Amniotic epithelial cell (primary cell): Measurements from ENCODE around the gene PRSS21.

Source experiments
- DNase-seq: peaks from one replicate; pipeline ENCODE4 v3.0.0-alpha.2; 2010; ENCODE audit warnings: low read depth

PRSS21 gene

DNA sequence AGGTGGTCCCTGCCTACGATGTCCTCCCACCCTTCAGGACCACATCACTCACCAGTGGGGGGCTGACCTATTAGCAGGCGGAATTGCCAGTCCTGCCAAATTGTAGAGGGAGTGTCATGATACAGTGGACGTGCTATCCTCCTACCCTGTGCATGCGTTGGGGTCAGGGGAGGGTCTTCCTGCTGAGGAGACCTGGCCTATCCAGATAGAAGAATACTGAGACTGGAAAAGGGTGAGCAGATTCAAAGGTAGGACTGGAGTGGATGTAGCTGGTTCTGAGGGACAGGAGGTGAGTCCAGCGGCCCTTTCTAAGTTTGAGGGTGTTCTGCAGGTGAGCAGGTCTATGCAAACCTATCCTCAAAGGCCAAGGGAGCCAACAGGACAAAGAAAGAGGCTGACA, 10.8 kb upstream of the PRSS21 start:
- DNase-seq = no peak

DNA sequence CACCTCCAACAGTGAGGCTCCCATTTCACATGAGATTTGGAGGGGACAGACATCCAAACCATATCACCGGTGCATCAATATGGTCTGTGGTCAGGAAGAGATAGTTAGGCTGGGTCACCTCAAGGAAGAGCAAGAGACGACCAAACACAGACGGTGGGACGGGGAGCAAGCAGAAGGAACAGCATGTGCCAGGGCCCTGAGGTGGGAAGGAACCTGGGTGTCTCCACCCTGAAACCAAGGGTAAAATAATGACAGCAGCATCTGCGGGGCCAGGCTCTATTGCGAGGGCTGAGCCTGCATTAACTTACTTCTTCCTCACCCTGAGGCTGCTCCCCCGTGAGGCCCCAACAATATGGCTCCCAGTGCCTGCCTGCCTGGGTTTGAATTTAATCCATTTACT, 8.9 kb upstream of the PRSS21 start:
- no peak for DNase-seq

DNA sequence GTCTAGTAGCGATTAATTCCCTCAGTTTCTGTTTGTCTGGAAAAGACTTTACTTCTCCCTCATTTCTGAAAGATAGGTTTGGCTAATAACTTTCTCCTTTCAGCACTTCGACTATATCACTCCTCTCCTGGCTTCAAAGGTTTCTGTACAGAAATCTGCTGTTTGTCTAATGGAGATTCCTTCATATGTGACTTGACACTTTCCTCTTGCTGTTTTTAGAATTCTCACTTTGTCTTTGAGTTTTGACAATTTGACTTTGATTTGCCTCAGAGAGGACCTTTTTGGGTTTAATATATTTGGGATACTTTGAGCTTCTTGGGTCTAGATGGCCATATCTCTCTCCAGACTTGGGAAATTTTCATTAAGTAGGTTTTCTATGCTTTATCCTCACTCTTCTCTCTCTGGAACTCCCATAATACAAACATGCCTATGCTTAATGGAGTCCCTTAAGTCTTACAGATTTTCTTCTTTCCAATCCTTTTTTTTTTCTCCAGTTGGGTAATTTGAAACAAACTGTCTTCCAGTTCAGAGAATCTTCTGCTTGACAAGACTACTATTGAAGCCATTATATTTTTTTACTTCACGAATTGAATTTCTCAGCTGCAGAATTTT, 7.8 kb upstream of the PRSS21 start:
- no peak for DNase-seq

DNA sequence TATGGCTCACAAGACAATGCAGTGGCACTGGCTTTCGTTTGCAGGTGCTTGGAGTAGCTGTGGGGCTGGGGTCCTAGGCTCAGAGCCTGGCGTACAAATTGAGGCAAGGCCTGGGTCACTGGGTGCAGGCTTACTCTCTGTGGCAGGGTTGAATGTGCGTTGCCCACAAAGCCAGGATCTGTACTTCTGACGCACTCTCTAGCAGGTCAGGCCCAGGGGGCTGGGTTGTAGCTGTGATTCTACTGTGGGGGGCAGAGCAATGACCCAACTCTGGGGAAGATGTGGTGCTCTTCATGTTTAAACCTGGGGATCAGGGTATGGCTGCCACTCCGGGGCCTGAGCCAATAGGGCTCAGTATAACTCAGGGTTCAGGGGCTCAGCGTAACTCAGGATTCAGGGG, 6.4 kb upstream of the PRSS21 start:
- DNase-seq = no peak

DNA sequence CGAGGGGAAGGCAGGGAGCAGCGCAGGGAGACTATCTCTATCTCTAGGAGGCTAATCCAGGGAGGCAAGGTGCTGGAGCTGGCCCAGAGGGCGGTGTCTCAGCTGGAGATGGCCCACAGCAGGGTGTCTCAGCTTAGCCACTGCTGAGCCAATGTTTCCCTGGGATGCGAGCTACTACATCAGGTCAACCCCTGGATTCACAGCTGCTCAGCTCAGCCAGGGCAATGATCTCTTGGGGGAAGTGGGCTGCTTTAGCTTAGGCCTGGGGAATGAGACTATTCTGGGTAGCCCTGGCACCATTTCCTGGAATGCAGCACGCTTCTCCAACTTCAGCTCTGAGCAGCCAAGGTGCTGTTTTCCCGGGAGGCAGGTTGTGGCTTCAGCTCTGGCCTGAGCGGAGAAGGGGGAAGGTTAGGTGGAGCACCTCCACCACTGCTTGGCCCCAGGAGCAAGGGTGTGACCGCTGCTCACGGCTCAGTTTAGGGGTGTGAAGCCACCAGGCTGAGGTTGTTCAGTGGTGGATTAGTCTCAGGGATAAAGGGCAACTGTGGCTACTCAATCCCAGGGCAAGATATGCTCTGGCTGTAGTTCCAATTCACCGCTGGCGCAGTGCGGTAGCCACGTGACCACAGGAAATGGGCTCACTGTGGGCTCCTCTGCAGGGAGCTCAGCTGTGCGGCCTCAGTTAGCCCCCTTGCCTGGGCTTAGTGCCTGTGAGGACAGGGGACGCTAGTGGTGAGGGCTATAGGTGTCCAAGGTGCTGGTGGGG, 5.2 kb upstream of the PRSS21 start:
- no peak for DNase-seq

DNA sequence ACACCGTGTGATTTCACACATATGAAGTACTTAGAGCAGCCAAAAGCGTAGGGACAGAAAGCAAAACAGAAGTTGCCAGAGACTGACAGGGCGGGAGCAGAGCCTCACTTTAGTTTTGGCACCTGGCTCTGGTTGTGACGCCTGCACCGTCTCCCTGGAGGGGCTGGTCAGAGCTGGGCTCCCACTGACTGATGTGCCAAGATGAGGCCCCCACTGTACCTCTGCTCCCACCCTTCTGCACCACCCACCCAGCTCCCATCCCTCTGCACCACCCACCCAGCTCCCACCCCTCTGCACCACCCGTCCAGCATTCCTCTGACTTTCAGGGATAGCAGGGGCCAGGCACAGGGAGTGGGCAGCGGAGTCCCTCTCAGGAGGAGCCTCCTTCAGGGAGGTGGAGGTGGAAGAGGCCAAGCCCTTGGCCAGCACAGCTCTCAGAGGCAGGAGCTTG, 3.2 kb upstream of the PRSS21 start:
- no peak for DNase-seq

DNA sequence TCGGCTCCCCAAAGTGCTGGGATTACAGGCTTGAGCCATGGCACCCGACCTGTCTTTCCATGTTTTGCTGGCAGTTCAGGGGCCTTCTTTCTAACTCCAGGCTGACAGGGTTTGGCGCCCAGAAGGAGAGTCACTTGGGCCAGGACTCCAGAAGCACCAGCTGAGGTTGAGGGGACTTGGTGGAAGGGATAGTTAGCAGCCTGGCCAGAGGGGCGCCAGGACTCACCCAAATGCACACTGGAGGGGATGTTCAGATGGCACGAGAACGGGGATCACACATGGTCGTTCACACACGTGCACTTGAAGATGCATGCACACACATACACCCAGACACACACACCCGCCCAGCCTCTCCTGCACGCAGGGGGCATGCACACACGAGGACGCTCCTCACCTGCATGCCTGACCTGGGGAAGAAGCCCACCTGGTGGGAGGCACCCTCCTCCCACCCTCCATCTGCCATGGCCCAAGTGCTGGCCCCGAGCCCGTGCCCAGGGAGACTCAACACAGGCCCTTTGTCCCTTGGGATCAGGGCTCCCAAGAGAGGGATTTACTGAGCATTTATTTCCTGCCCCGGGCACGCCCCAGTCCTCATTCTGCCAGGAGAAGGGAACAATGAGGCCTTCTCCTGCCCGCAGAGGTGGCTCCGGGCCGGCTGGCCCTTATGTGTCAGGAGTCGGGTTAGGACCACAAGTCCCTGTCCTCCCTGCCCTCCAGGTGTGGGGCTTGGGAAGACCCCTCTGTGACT, 2.3 kb upstream of the PRSS21 start:
- no peak for DNase-seq

DNA sequence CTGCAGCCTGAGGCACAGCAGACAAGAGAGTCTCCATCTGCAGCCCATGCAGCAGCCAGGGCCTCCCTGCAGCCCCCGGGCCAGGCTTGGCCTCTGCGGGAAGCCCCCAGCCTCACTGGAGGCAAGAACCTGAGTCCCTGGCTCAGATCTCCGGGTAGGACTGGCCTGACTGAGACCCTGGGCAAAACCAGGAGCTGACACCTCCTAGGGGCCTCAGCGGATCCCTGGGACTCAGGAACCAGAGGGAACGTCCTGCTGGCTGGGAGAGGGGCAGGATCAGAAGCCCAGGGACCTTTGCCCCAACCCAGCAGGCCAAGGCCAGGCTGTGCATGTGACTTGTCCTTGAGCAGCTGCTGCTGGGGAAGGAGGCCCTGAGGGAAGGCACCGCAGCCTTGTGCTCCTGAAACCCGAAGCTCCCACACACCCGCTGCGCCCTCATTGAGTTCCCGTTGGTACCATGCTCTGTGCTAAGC, 1.7 kb upstream of the PRSS21 start:
- no peak for DNase-seq

DNA sequence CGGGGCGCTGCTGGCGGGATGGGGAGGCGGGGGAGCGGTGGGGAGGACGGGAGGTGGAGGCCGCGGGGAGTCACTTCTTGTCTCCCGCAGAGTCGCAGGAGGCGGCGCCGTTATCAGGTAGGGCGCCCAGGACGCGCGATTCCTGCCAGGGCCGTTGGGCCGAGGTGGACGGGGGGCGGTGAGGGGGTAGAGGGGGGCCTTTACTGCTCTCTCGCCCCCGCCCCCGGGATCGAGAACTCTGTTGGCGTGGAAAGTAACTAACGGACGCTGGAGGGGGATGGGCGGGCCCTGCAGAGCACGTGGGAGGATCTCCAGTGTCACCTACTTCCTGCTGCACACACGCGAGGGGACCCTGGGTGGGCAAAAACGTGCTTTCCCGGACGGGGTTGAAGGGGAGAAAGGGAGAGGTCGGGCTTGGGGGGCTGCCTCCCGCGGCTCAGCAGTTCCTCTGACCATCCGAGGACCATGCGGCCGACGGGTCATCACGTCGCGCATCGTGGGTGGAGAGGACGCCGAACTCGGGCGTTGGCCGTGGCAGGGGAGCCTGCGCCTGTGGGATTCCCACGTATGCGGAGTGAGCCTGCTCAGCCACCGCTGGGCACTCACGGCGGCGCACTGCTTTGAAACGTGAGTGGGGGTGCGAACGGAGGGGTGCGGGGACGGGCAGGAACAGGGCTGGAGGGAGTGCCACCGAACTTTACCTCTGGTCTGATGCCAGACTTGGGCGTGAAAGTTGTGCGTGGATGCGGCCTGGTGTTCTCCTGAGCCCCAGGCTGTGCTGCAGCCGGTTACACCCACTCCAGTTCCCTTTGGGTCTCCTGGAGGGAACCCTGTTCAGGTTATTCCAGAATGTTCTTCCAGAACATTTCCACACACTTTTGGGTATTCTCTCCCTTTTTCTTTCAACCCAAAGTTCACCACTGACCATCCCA, 569 bp downstream of the PRSS21 start:
- no peak for DNase-seq

DNA sequence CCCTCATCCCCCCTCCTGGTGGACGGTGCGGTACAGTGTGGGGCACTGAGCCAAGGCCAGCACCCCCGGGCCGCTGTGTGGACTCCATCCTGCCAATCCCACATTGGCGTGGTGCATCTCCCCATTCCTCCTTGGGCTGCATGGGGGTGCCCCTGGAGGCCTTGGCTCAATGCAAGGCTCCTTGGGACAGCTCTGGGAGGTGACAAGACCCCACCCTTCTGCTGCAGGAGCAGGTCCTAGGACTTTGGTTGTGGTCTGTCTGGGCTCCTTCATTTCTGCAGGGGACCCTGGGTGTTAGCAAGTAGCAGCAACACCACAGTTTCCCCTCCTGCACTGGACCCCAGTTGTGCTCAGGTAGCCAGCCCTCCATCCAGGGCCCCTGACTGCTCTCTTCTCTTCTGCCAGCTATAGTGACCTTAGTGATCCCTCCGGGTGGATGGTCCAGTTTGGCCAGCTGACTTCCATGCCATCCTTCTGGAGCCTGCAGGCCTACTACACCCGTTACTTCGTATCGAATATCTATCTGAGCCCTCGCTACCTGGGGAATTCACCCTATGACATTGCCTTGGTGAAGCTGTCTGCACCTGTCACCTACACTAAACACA, 1.3 kb downstream of the PRSS21 start:
- DNase-seq = no peak

DNA sequence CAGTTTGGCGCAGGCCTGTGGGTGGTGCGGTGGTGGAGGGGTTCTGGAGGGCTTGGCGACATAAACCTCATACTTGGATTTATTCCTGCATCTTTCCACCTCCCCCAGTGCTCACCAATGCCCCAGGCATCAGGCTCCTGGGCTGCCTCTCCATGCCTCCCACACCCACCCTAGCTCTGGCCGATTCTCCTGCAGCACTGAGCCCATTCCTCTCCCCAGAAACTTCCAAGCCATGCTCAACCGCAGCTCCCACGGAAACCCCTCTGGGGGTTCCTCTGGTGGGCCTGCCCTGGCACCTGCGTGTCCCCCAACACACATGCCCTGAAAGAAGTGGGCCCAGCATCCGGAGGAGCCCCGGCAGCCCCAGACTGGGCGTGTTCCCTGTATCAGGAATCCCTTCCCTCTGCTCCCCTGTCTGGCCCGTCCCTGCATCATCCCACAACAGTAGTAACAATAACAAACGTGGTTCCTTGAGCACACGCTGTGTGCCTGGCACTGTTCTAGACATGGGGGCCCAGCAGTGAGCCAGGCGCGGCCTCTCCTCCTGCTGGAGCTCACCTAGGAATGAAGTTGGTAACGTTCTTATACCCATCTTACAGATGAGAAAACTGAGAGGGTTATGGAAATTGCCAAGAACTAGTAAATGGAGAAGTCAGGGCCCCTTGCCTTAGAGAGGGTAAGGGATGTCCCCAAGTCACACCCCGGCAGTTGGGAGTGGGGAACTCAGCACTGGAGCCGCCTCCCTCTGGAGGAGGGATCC, 2.3 kb downstream of the PRSS21 start:
- no peak for DNase-seq

DNA sequence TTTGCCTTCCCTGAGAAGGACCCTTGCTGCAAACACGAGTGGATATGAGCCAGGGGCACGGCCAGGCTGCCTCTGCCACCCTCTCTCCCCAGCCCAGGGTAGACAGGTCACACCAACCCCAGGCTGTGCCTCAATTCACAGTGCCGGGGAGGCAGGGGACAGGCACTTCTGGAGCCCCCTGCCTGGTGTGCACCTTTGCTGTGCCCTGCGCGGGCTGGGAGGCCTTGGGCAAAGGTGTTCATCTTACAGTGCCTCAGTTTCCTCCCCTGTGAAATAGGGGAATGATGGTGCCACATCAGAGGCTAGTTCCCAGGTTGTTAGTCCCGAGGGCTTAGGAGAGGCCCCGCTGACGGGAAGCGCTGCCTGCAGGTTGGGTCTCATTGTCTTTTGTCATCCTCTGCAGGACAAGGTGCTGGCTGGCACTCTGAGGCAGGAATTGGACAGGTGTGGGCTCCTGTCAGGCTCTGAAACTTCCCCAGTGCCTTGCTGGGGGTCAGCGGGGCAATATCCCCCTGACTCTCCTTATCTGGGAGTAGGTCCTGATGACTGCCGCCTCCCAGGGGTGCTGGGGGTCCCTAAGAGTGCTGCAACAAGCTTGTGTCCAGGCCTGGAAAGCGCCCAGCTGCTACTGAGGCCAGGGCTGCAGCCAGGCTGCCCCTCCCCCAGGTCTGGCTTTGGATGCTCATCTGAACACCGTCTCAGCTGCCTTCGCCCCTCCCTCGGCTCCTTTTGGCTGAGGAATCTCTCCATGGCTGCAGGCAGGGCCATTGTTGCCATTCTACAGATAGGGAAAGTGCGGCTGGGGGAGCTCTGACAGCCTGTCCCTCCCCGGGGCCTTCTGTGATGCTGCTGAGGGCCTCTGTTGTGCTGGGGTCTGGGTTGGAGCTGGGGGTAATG, 3.1 kb downstream of the PRSS21 start:
- no peak for DNase-seq

DNA sequence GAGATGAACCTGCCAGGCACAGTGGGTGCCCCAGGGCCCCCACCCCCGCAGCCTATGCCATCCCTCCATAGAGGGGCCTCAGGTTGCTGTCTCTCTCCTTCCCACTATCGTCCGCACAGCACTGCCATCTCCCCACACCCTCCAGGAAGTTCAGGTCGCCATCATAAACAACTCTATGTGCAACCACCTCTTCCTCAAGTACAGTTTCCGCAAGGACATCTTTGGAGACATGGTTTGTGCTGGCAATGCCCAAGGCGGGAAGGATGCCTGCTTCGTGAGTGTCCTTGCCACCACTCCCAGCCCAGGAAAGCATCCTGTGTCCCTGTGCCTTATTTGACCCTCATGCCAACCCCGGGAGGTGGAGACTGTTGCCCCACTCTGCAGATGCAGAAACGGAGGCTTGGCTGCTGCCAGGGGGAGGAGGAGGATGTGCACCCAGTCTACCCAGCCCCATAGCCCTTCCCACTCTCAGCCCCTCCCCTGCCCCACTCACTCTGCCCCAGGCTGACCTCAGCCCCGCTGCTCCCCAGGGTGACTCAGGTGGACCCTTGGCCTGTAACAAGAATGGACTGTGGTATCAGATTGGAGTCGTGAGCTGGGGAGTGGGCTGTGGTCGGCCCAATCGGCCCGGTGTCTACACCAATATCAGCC, 3.9 kb downstream of the PRSS21 start:
- no peak for DNase-seq

DNA sequence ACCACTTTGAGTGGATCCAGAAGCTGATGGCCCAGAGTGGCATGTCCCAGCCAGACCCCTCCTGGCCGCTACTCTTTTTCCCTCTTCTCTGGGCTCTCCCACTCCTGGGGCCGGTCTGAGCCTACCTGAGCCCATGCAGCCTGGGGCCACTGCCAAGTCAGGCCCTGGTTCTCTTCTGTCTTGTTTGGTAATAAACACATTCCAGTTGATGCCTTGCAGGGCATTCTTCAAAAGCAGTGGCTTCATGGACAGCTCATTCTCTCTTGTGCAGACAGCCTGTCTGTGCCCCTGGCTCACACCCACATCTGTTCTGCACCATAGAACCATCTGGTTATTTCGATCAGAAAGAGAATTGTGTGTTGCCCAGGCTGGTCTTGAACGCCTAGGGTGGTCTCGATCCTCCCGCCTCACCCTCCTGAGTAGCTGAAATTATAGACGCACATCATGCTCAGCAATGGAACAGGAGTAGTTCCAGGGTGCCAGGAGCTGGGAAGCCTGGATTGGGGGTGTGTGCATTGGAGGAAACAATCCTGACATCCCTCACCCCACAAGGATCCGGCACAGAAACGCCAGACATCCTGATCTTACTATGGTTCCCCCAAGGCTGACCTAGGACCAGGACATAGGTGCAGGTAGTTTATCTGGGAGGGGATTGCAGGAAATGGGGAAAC, 4.6 kb downstream of the PRSS21 start:
- DNase-seq = no peak

DNA sequence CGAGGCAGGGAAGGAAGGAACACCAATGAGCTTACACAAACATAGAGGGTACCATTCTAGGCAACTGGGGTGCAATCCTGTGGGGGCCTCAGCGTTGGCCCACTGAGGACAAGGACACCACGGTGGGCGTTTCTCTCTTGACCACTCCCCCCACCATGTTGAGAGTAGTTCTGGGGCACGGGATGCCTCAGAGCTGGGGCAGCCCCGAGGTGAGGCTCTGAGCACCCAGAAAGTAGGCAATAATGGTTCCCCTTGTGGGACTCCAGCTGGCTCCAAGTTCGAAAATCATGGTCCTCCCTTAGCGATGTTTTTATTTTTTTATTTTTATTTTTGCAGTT, 5.1 kb downstream of the PRSS21 start:
- DNase-seq = no peak

DNA sequence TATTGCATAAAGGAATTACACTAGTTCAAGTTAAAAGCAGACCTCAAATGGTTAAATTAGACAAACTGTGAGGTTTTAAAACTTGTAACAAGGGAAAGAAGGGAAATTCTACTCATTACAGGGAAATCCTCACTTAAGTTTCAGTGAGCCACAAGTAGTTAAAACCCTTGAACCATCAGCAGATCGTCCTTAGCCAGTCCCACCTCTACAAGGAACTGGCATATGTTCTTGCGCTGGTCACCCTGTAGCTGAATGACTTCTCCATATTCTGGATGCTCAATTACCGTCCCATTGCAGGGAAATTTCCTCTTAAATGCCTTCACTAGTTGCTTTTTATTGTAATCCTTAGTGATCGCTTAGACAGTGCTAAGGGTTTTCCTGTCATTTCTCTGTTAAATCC, 5.5 kb downstream of the PRSS21 start:
- no peak for DNase-seq

DNA sequence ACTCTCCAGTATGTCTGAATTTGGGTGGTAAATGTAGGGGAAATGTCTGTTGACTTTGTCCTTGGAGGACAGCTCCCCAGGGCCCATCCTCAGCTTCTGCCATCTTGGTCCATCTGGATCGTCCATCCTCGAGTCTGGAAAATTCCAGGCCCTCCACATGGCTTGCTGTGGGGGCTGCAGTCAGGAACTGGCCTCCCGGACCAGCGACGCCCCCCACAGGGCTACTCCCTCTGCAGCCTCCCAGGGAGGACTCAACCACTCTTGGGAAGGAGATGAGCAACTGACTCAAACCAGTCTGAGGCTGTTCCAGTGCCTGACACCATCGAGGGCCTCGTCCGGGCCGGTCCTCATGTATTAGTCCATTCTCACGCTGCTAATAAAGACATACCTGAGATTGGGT, 7.6 kb downstream of the PRSS21 start:
- DNase-seq = no peak

DNA sequence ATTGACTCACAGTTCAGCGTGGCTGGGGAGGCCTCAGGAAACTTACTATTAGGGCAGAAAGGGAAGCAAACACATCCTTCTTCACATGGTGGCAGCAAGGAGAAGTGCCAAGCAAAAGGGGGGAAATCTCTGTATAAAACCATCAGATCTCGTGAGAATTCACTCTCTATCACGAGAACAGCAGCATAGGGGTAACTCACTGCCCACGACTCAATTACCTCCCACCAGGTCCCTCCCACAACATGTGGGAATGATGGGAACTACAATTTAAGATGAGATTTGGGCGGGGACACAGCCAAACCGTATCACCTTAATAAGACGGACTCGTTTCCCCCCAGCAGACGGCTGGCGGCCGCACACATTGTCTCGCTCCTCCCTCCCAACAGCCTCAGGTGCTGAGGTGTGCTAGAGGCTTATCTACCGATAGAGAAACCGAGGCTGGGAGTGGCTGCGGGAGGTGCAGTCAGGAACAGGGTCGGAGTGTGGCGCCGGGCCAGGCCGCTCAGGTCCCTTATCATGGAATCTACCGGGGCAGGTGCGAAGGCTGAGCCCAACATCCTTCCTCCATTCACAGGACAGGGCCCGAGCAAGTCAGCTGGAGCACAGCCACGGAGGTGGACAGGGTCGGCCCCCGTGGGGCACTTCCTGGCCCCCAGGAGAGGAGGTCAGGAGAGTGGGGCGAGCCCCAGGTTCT, 8.2 kb downstream of the PRSS21 start:
- DNase-seq = no peak
